Liver (tissue), 9 donors: ENCODE results near the gene HSFX3. TPM values are rescaled to one million over a fixed set of nuclear protein-coding genes. Genes with fewer than 3 reads are reported as not detected.
A peak's percentile ranks its signal among the peaks of the same experiment; 100 is the strongest.
"Not testable (repeated sequence)": the region's sequence is repeated elsewhere in the genome, so short reads cannot be mapped to it uniquely, and the experiment has no call there.

Experiments
- DNase-seq: peaks from one replicate; pipeline ENCODE4 v3.0.0-alpha.2; 2017; ENCODE audit warnings: low spot score
- H3K27ac ChIP-seq, 2 donors: one replicate each; pipeline ENCODE4 v1.7.0; 2013; ENCODE audit warnings: inconsistent platforms in 2 of 2, low read length in 2 of 2, control low read depth in 1 of 2, low read depth in 1 of 2, mild to moderate bottlenecking in 1 of 2
- H3K27me3 ChIP-seq, 4 donors: one replicate each; pipeline versions ENCODE4 v1.6.1 to v1.7.0; 2013; ENCODE audit warnings: low read length in 3 of 4, inconsistent platforms in 1 of 4, mild to moderate bottlenecking in 1 of 4, moderate library complexity in 1 of 4; ENCODE audit not compliant: control insufficient read depth in 4 of 4, insufficient read depth in 4 of 4
- H3K36me3 ChIP-seq, 4 donors: one replicate each; pipeline versions ENCODE4 v1.6.1 to v1.7.0; 2013; ENCODE audit warnings: low read length in 3 of 4, mild to moderate bottlenecking in 3 of 4, low read depth in 1 of 4, moderate library complexity in 1 of 4; ENCODE audit not compliant: control insufficient read depth in 4 of 4, insufficient read depth in 3 of 4
- H3K4me1 ChIP-seq, 4 donors: one replicate each; pipeline versions ENCODE4 v1.6.1 to v1.7.0; 2013; ENCODE audit warnings: low read length in 3 of 4, mild to moderate bottlenecking in 3 of 4, moderate library complexity in 1 of 4; ENCODE audit not compliant: control insufficient read depth in 4 of 4, insufficient read depth in 4 of 4
- H3K4me3 ChIP-seq, 3 donors: one replicate each; pipeline versions ENCODE4 v1.6.1 to v1.7.0; 2013; ENCODE audit warnings: low read length in 3 of 3, control low read depth in 1 of 3, low read depth in 1 of 3, mild to moderate bottlenecking in 1 of 3
- H3K9ac ChIP-seq, 2 donors: one replicate each; pipeline ENCODE4 v1.7.0; 2013; ENCODE audit warnings: low read length in 2 of 2, mild to moderate bottlenecking in 2 of 2, moderate library complexity in 2 of 2, control low read depth in 1 of 2, low read depth in 1 of 2
- H3K9me3 ChIP-seq, 4 donors: one replicate each; pipeline versions ENCODE4 v1.6.1 to v1.7.0; 2013; ENCODE audit warnings: low read length in 3 of 4; ENCODE audit not compliant: control insufficient read depth in 4 of 4
- FOXA2 ChIP-seq: IDR thresholded peaks from 2 replicates; pipeline ENCODE4 v1.6.1; 2016; ENCODE audit warnings: antibody characterized with exemption
- HNF4G ChIP-seq: IDR thresholded peaks from 2 replicates; pipeline ENCODE4 v1.6.1; 2016; ENCODE audit warnings: antibody characterized with exemption
- SP1 ChIP-seq: IDR thresholded peaks from 2 replicates; pipeline ENCODE4 v1.6.1; 2018; ENCODE audit warnings: antibody characterized with exemption, mild to moderate bottlenecking
- TAF1 ChIP-seq: conservative IDR thresholded peaks from 2 replicates; pipeline ENCODE4 v1.6.1; 2016; ENCODE audit warnings: antibody characterized with exemption, mild to moderate bottlenecking
- YY1 ChIP-seq: IDR thresholded peaks from 2 replicates; pipeline ENCODE4 v1.6.1; 2016; ENCODE audit warnings: antibody characterized with exemption, mild to moderate bottlenecking
- WGBS: extraction: QIAGEN DNeasy Blood & Tissue Kit; methylation state at CpG from one replicate; pipeline ENCODE4 v1.1.7; 2013; 5-methylcytosine and 5-hydroxymethylcytosine counted together
- polyA plus RNA-seq, 2 donors: library from polyadenylated mRNA; stranded (reverse) in 1 of 2; unstranded in 1 of 2; fragments of 200-250 nt in 1 of 2; fragments of >200 nt in 1 of 2; fragmentation: Nextera tagmentation in 1 of 2; extraction: Ambion mirVana in 1 of 2; gene quantifications; one replicate each; pipeline versions ENCODE4 v1.2.1 to v1.2.3, GENCODE V29; 2013 to 2015
- total RNA-seq, 2 donors: library from RNA; depleted of rRNA; stranded (reverse); fragments of >200 nt; gene quantifications; one replicate each; pipeline ENCODE4 v1.2.3, GENCODE V29; 2014
- TF ChIP-seq, protein P1 (sequence below): IDR thresholded peaks from 2 replicates; pipeline ENCODE4 v1.6.1; 2016; ENCODE audit warnings: antibody characterized with exemption, mild to moderate bottlenecking
- TF ChIP-seq, protein P2 (sequence below): IDR thresholded peaks from 2 replicates; pipeline ENCODE4 v1.6.1; 2016; ENCODE audit warnings: antibody characterized with exemption
- TF ChIP-seq, protein P3 (sequence below): IDR thresholded peaks from 2 replicates; pipeline ENCODE4 v1.6.1; 2016; ENCODE audit warnings: antibody characterized with exemption
- TF ChIP-seq, protein P4 (sequence below): IDR thresholded peaks from 2 replicates; pipeline ENCODE4 v1.6.1; 2016; ENCODE audit warnings: antibody characterized with exemption
- donor health status: healthy.
- donor health status: healthy.
- donor health status: healthy.
- donor health status: healthy.
- donor health status: healthy.

The HSFX3 gene
- total and polyA plus RNA-seq, 4 donors, result not detected

DNA sequence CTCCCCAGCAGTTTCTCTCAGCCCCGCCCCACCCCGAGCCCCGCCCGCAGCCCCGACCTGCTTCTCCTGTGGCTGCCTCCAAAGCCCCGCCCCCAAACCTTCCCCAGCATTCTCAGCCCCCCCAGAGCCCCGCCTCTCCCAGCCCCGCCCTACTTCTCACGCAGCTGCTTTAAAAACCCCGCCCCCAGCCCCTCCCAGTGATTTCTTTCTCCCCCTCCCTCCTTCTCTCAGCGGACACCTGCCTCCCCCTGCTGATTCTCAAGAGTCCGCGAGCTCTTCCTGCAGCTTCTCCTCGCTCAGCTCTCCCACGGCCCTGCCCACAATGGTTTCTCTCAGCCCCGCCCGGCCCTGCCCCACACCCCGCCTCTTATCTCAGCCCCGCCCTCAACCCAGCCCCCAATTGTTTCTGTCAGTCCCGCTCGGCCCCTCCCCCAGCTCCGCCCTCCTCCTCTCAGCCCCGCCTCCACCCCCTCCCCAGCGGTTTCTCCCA, 9.5 kb downstream of the HSFX3 start:
- 2% methylated on average over 24 of the region's 24 CpGs for WGBS
- Histone ChIP-seq H3K9me3 (no peaks in the 10 kb centered on the region), H3K4me3 (peak overlapping the region in 2 of 3 donors; percentile 79 to 92), H3K36me3 (no peaks in the 10 kb centered on the region), H3K9ac (peak overlapping the region in 1 of 2 donors; percentile 65), H3K27ac (peak overlapping the region; percentile 96 to 97), H3K27me3 (no peaks in the 10 kb centered on the region), H3K4me1 (peaks cover 0 to 4% (median 4%) of the 10 kb centered on the region in 4 donors)
- no peak for TF ChIP-seq SP1
- TF ChIP-seq YY1, result no peak
- TF ChIP-seq TAF1, result no peak
- TF ChIP-seq, protein P1, sequence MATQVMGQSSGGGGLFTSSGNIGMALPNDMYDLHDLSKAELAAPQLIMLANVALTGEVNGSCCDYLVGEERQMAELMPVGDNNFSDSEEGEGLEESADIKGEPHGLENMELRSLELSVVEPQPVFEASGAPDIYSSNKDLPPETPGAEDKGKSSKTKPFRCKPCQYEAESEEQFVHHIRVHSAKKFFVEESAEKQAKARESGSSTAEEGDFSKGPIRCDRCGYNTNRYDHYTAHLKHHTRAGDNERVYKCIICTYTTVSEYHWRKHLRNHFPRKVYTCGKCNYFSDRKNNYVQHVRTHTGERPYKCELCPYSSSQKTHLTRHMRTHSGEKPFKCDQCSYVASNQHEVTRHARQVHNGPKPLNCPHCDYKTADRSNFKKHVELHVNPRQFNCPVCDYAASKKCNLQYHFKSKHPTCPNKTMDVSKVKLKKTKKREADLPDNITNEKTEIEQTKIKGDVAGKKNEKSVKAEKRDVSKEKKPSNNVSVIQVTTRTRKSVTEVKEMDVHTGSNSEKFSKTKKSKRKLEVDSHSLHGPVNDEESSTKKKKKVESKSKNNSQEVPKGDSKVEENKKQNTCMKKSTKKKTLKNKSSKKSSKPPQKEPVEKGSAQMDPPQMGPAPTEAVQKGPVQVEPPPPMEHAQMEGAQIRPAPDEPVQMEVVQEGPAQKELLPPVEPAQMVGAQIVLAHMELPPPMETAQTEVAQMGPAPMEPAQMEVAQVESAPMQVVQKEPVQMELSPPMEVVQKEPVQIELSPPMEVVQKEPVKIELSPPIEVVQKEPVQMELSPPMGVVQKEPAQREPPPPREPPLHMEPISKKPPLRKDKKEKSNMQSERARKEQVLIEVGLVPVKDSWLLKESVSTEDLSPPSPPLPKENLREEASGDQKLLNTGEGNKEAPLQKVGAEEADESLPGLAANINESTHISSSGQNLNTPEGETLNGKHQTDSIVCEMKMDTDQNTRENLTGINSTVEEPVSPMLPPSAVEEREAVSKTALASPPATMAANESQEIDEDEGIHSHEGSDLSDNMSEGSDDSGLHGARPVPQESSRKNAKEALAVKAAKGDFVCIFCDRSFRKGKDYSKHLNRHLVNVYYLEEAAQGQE, result no peak
- TF ChIP-seq, protein P2, sequence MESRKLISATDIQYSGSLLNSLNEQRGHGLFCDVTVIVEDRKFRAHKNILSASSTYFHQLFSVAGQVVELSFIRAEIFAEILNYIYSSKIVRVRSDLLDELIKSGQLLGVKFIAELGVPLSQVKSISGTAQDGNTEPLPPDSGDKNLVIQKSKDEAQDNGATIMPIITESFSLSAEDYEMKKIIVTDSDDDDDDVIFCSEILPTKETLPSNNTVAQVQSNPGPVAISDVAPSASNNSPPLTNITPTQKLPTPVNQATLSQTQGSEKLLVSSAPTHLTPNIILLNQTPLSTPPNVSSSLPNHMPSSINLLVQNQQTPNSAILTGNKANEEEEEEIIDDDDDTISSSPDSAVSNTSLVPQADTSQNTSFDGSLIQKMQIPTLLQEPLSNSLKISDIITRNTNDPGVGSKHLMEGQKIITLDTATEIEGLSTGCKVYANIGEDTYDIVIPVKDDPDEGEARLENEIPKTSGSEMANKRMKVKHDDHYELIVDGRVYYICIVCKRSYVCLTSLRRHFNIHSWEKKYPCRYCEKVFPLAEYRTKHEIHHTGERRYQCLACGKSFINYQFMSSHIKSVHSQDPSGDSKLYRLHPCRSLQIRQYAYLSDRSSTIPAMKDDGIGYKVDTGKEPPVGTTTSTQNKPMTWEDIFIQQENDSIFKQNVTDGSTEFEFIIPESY, result no peak
- TF ChIP-seq HNF4G, result no peak
- TF ChIP-seq, protein P3, sequence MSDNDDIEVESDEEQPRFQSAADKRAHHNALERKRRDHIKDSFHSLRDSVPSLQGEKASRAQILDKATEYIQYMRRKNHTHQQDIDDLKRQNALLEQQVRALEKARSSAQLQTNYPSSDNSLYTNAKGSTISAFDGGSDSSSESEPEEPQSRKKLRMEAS, result no peak
- DNase-seq, result peak; percentile 87

DNA sequence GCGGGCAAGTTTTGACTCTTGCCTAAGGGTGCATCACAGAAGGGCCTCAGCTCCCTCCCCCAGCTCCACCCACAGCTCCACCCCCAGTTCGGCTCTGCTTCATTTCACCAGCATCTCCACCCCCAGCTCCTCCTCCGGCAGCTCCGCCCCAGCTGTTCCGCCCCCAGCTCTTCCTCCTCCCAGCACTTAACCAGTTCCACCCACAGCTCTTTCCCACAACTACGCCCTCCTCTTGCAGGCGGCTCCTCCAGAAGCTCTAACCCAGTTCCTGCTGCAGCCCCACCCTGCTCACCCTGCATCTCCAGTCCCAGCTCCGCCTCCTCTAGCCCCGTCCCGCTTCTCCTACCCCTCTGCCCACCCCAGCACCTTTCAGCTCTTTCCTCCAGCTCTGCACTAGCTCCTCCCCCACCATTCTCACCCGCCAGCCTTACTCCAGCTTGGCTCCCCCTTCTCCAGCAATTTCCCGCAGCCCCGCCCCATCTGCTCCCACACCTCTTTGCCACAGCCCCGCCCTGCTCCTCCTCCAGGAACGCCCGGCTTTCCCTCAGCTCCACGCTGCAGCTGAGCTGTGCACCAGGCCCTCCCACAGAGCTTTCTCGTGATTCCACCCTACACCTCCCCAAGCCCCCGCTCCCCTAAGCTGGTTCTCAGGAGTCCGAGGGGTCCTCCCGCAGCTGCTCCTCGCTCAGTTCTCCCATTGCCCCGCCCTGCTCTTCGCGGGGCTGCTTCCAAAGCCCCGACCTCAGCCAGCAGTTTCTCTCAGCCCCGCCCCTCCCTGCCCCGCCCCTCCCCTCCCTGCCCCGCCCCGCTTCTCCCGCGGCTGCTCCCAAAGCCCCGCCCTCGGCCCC, 10.2 kb downstream of the HSFX3 start:
- Histone ChIP-seq H3K36me3 (no peaks in the 10 kb centered on the region), H3K4me1 (peaks cover 0 to 4% (median 4%) of the 10 kb centered on the region in 4 donors), H3K9ac (no peak overlapping the region), H3K9me3 (no peaks in the 10 kb centered on the region), H3K4me3 (peak overlapping the region; percentile 54 to 79 (median 63)), H3K27ac (peak overlapping the region; percentile 75 to 85), H3K27me3 (no peaks in the 10 kb centered on the region)
- no peak for TF ChIP-seq FOXA2
- TF ChIP-seq, protein P4, sequence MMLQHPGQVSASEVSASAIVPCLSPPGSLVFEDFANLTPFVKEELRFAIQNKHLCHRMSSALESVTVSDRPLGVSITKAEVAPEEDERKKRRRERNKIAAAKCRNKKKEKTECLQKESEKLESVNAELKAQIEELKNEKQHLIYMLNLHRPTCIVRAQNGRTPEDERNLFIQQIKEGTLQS, result no peak
- peak; percentile 55 for TF ChIP-seq SP1
- WGBS, result 5% methylated on average over 32 of the region's 34 CpGs
- peak; percentile 82 for DNase-seq

DNA sequence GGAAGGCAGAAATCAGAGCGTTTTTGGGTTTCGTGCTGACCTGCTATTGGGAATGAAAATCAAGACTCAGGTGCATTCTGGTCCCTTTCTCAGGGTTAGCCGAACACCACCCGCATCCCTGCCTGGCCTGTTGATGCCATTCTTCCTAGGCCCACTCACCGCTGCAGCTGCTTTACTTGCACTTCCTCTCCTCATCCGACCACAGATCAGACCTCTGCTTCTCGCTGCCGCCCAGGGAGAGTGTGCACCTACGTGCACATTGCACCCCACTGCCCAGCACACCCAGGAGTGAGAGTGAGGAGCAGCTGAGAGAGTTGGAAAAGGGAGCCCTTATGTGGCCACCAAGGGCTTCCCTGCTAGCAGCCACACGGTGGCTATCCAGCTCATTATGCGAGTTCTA, 12.2 kb downstream of the HSFX3 start:
- H3K9me3 ChIP-seq, H3K4me3 ChIP-seq, H3K27ac ChIP-seq, DNase-seq, H3K4me1 ChIP-seq, H3K27me3 ChIP-seq, H3K9ac ChIP-seq, H3K36me3 ChIP-seq: not testable (repeated sequence)
- 91% methylated on average over 8 of the region's 11 CpGs for WGBS

DNA sequence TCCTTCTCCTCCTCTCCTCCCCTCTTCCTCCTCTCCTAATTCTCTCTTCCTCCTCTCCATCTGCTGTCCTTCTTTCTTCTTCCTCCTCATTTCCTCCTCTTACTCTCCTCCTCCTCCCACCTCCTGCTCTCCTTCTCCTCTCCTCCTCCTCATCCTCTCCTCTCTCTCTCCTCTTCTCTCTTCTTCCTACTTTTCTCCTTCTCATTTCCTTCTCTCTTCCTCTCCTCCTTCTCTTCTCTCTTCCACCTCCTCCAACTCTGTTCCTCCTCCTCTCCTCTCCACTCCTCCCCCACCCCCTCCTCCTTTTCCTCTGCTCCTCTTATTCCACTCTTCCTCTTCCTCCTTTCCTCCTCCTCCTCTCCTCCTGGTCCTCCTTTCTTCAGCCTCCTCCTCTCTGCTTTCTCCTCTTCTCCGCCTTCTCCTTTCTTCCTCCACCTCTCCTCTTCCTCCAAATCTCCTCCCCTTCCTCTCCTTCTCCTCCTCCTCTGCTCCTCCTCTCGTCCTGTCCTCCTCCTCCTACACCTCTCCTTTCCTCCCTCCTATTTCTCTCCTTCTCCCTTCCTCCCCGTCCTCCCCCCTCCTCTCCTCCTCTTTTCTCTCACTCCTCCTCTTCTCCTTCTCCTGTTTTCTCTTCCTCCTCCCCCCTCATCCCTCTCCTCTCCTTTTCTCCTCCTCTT, 14.7 kb downstream of the HSFX3 start:
- not testable (repeated sequence) for H3K36me3 ChIP-seq

DNA sequence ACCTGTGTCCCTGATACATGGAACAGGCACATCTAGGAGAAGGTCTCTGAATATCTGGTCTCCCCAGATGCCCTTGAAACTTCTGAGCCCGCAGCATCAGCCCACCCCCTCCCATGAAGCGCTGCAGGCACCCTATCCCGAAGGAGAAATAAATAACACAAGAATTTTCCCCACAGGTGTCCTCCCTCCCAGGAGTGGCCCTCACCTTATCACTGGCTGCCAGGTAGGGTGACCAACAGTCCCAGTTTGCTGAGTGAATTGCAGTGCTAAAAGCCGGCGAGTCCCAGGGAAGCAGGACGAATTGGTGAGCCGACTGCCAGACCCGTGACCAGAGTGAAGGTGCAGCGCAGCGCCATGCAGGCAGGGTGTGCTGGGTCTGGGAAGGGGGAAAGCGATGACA, 15.7 kb downstream of the HSFX3 start:
- WGBS, result 94% methylated on average over 10 of the region's 11 CpGs

More for the DNA sequence above, 14.7 kb downstream of the HSFX3 start:
- 88% methylated on average over 3 of the region's 3 CpGs for WGBS
- H3K9ac ChIP-seq, DNase-seq, H3K9me3 ChIP-seq, H3K4me1 ChIP-seq, H3K27me3 ChIP-seq, H3K4me3 ChIP-seq, H3K27ac ChIP-seq: not testable (repeated sequence)

More for the DNA sequence above, 15.7 kb downstream of the HSFX3 start:
- not testable (repeated sequence) for H3K27ac ChIP-seq, DNase-seq, H3K4me3 ChIP-seq, H3K9me3 ChIP-seq, H3K27me3 ChIP-seq, H3K4me1 ChIP-seq, H3K36me3 ChIP-seq, H3K9ac ChIP-seq
